Astrocyte (in vitro differentiated cells and primary cell): Measurements from ENCODE around the gene ADM5. TPM values are rescaled to one million over a fixed set of nuclear protein-coding genes. Genes with fewer than 3 reads are reported as not detected.

ENCODE experiments used
- DNase-seq: peaks from one replicate; pipeline ENCODE4 v3.0.0-alpha.2; 2010; ENCODE audit warnings: low read depth
- FAIRE-seq: peaks from 2 replicates; lab custom pipeline; 2011; peaks lifted over from hg19 to GRCh38; lab: Jason Lieb, UNC
- H2AFZ ChIP-seq: 2 replicates; pipeline ENCODE4 v1.6.0; 2012; ENCODE audit warnings: low read depth, low read length, inconsistent platforms
- H3K27ac ChIP-seq: 2 replicates; pipeline ENCODE4 v1.5.1; 2011; ENCODE audit warnings: low read depth, low read length, inconsistent platforms
- H3K27me3 ChIP-seq: 2 replicates; pipeline ENCODE4 v1.6.0; 2011; ENCODE audit warnings: low read length, inconsistent platforms; ENCODE audit not compliant: insufficient read depth
- H3K36me3 ChIP-seq: 2 replicates; pipeline ENCODE4 v1.5.1; 2011; ENCODE audit warnings: low read length, inconsistent platforms; ENCODE audit not compliant: insufficient read depth
- H3K4me1 ChIP-seq: 2 replicates; pipeline ENCODE4 v1.5.1; 2011; ENCODE audit warnings: low read length, inconsistent platforms; ENCODE audit not compliant: insufficient read depth
- H3K4me2 ChIP-seq: 2 replicates; pipeline ENCODE4 v1.6.0; 2012; ENCODE audit warnings: low read length, inconsistent platforms
- H3K4me3 ChIP-seq: 2 replicates; pipeline ENCODE4 v1.5.1; 2011; ENCODE audit warnings: low read depth, mild to moderate bottlenecking, low read length, inconsistent platforms; ENCODE audit not compliant: insufficient read depth
- H3K79me2 ChIP-seq: 2 replicates; pipeline ENCODE4 v1.6.0; 2012; ENCODE audit warnings: mild to moderate bottlenecking, low read length, inconsistent platforms; ENCODE audit not compliant: insufficient read depth
- H3K9ac ChIP-seq: 2 replicates; pipeline ENCODE4 v1.6.0; 2012; ENCODE audit warnings: mild to moderate bottlenecking, low read length, inconsistent platforms
- H3K9me3 ChIP-seq: 2 replicates; pipeline ENCODE4 v1.5.1; 2012; ENCODE audit warnings: low read depth, mild to moderate bottlenecking, low read length, inconsistent platforms; ENCODE audit not compliant: insufficient read depth
- H4K20me1 ChIP-seq: 2 replicates; pipeline ENCODE4 v1.6.0; 2012; ENCODE audit warnings: low read length, inconsistent platforms; ENCODE audit not compliant: insufficient read depth
- H3K27ac Mint-ChIP-seq: one replicate; pipeline ENCODE4 v1.8.0; 2021; ENCODE audit warnings: mild to moderate bottlenecking, mixed read lengths; ENCODE audit not compliant: unreplicated experiment
- H3K27me3 Mint-ChIP-seq: one replicate; pipeline ENCODE4 v1.8.0; 2021; ENCODE audit warnings: low read depth, mixed read lengths; ENCODE audit not compliant: unreplicated experiment
- H3K36me3 Mint-ChIP-seq: one replicate; pipeline ENCODE4 v1.8.0; 2021; ENCODE audit warnings: low read depth, mixed read lengths; ENCODE audit not compliant: unreplicated experiment
- H3K4me1 Mint-ChIP-seq: one replicate; pipeline ENCODE4 v1.8.0; 2021; ENCODE audit warnings: low read depth, mixed read lengths; ENCODE audit not compliant: unreplicated experiment
- H3K4me3 Mint-ChIP-seq: one replicate; pipeline ENCODE4 v1.8.0; 2021; ENCODE audit warnings: mild to moderate bottlenecking, moderate library complexity, mixed read lengths; ENCODE audit not compliant: unreplicated experiment
- H3K9me3 Mint-ChIP-seq: one replicate; pipeline ENCODE4 v1.8.0; 2021; ENCODE audit warnings: mild to moderate bottlenecking, mixed read lengths; ENCODE audit not compliant: unreplicated experiment
- CTCF ChIP-seq: IDR thresholded peaks from 2 replicates; pipeline ENCODE4 v1.5.1; 2011; ENCODE audit warnings: low read depth, mild to moderate bottlenecking, inconsistent platforms, low read length, moderate library complexity; ENCODE audit not compliant: insufficient read depth
- EZH2 ChIP-seq: IDR thresholded peaks from 2 replicates; pipeline ENCODE4 v1.6.1; 2012; ENCODE audit warnings: mild to moderate bottlenecking, low read length, inconsistent platforms; ENCODE audit not compliant: insufficient read depth
- total RNA-seq: library from RNA; stranded (reverse); gene quantifications from 2 replicates; pipeline ENCODE4 v1.2.1, GENCODE V29; 2021

ADM5 gene
- total RNA-seq, 1 donor from 2014 or later, result 1.6 TPM

DNA sequence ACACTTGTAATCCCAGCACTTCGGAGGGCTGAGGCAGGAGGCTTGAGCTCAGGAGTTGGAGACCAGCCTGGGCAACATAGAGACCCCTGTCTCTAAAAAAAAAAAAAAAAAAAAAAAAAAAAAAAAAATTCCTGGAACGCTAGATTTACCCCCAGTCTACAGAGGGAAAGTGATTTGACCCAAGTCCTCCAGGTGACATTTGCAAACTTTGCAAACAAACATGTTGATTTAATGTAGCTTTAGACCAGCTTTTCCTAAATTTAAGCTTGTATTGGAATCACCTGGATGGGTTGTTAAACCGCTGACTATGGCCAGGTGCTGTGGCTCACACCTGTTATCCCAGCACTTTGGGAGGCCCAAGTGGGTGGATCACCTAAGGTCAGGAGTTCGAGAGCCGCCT, 10.0 kb downstream of the ADM5 start:
- no peak overlapping the region for H2AFZ ChIP-seq
- no peak overlapping the region for H3K9ac ChIP-seq
- Mint-ChIP-seq H3K4me3 (no peak overlapping the region), H3K9me3 (no peaks in the 10 kb centered on the region), H3K4me1 (no peaks in the 10 kb centered on the region), H3K27me3 (no peaks in the 10 kb centered on the region), H3K36me3 (peaks cover 3% of the 10 kb centered on the region), H3K27ac (no peak overlapping the region)
- no peaks in the 10 kb centered on the region for H3K36me3 ChIP-seq
- no peaks in the 10 kb centered on the region for H3K9me3 ChIP-seq
- H3K79me2 ChIP-seq, result no peaks in the 10 kb centered on the region
- H4K20me1 ChIP-seq, result no peaks in the 10 kb centered on the region
- no peaks in the 10 kb centered on the region for H3K27me3 ChIP-seq
- no peak for FAIRE-seq
- H3K4me1 ChIP-seq, result no peaks in the 10 kb centered on the region
- DNase-seq, result no peak
- H3K4me3 ChIP-seq, result no peak overlapping the region
- no peak overlapping the region for H3K4me2 ChIP-seq
- H3K27ac ChIP-seq, result no peak overlapping the region
- no peak for TF ChIP-seq EZH2
- TF ChIP-seq CTCF, result no peak

DNA sequence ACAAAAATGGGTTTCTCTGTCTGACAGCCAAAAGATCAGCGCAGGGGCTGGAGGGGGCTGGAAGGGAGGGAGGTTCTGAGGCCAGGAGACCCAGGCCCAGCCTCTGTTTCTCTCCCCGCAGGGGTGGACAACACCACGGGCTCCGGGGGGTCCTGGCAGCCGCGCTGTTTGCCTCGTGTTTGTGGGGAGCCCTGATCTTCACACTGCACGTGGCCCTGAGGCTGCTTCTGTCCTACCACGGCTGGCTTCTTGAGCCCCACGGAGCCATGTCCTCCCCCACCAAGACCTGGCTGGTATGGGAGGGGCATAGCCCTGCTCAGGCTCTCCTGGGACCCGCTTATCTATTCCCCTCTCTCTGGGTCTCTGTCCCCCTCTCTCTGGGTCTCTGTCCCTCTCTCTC, 11.2 kb downstream of the ADM5 start:
- no peak for FAIRE-seq
- H2AFZ ChIP-seq, result no peak overlapping the region
- Mint-ChIP-seq H3K9me3 (no peaks in the 10 kb centered on the region), H3K36me3 (peaks cover 3% of the 10 kb centered on the region), H3K27me3 (no peaks in the 10 kb centered on the region), H3K4me3 (no peak overlapping the region), H3K4me1 (no peaks in the 10 kb centered on the region), H3K27ac (no peak overlapping the region)
- H4K20me1 ChIP-seq, result no peaks in the 10 kb centered on the region
- H3K27me3 ChIP-seq, result no peaks in the 10 kb centered on the region
- H3K27ac ChIP-seq, result no peak overlapping the region
- H3K36me3 ChIP-seq, result no peaks in the 10 kb centered on the region
- no peak overlapping the region for H3K9ac ChIP-seq
- no peaks in the 10 kb centered on the region for H3K4me1 ChIP-seq
- no peak overlapping the region for H3K4me3 ChIP-seq
- no peak for DNase-seq
- no peaks in the 10 kb centered on the region for H3K9me3 ChIP-seq
- TF ChIP-seq CTCF, result no peak
- no peak for TF ChIP-seq EZH2
- H3K4me2 ChIP-seq, result no peak overlapping the region
- H3K79me2 ChIP-seq, result no peaks in the 10 kb centered on the region

GRCh38 chr19:49701271-49701786, 11.9 kb downstream of the ADM5 start:
- DNase-seq, result no peak

More at GRCh38 chr19:49701271-49701786, 11.9 kb downstream of the ADM5 start:
- Histone ChIP-seq H3K27me3 (no peaks in the 10 kb centered on the region), H3K9ac (no peak overlapping the region), H3K9me3 (no peaks in the 10 kb centered on the region), H2AFZ (no peak overlapping the region), H3K4me1 (no peaks in the 10 kb centered on the region), H3K4me3 (no peak overlapping the region), H3K79me2 (no peaks in the 10 kb centered on the region), H3K4me2 (no peak overlapping the region), H3K36me3 (no peaks in the 10 kb centered on the region), H4K20me1 (no peaks in the 10 kb centered on the region), H3K27ac (no peak overlapping the region)
- H3K36me3 Mint-ChIP-seq, result peaks cover 5% of the 10 kb centered on the region
- H3K4me1 Mint-ChIP-seq, result no peaks in the 10 kb centered on the region
- no peaks in the 10 kb centered on the region for H3K27me3 Mint-ChIP-seq
- no peaks in the 10 kb centered on the region for H3K9me3 Mint-ChIP-seq
- no peak for FAIRE-seq
- TF ChIP-seq CTCF (no peak), EZH2 (no peak)
- no peak overlapping the region for H3K4me3 Mint-ChIP-seq
- H3K27ac Mint-ChIP-seq, result no peak overlapping the region
